ENCODE data around the gene COG5.

COG5 gene

GRCh38 chr7:107170051-107170915 is 393.4 kb downstream of the COG5 start:
- no peak for TF ChIP-seq CTCF (IDR thresholded peaks at IDR 0.05; ENCODE audit: low read depth, low read length, missing control alignments)
- DNase-seq (ENCODE audit: low read depth): no peak
- peak overlapping the region; percentile 71 for H3K4me3 ChIP-seq (ENCODE audit: low read depth, low read length)

GRCh38 chr7:107169120-107170050 is 394.3 kb downstream of the COG5 start:
- peak overlapping the region; percentile 71 for H3K4me3 ChIP-seq (ENCODE audit: low read depth, low read length)
- DNase-seq (ENCODE audit: low read depth): peak; percentile 65
- no peak for TF ChIP-seq CTCF (IDR thresholded peaks at IDR 0.05; ENCODE audit: low read depth, low read length, missing control alignments)

- TF ChIP-seq CTCF (IDR thresholded peaks at IDR 0.05; ENCODE audit: low read depth, low read length, missing control alignments): no peak
- H3K4me3 ChIP-seq (ENCODE audit: low read depth, low read length): peak within 1 kb of the TSS; percentile 71
- peak; percentile 99 for DNase-seq (ENCODE audit: low read depth)
These were observed 395.2 kb downstream of the COG5 start, which contains the start of gene HBP1 for GRCh38 chr7:107168233-107169119. Gene HBP1, plus strand, starts transcription at chr7:107169003. Its CDS starts 10,891 bp downstream, at chr7:107179894.

- DNase-seq (ENCODE audit: low read depth): no peak
- TF ChIP-seq CTCF (IDR thresholded peaks at IDR 0.05; ENCODE audit: low read depth, low read length, missing control alignments): peak; percentile 12
- peak overlapping the region; percentile 57 for H3K4me3 ChIP-seq (ENCODE audit: low read depth, low read length)
These were observed 396.1 kb downstream of the COG5 start for GRCh38 chr7:107167483-107168232.

GRCh38 chr7:107166736-107167426 is 396.8 kb downstream of the COG5 start:
- no peak for DNase-seq (ENCODE audit: low read depth)
- no peak for TF ChIP-seq CTCF (IDR thresholded peaks at IDR 0.05; ENCODE audit: low read depth, low read length, missing control alignments)
- H3K4me3 ChIP-seq (ENCODE audit: low read depth, low read length): no peak overlapping the region; the same call in 1 of the 2 replicates

Measured in GM12864 (cell line).